Epithelial cell of esophagus (primary cell): ENCODE measurements around the gene BSCL2.

Experiments used
- DNase-seq: peaks from one replicate; pipeline ENCODE4 v3.0.0; 2010; ENCODE audit warnings: low read depth
- H3K4me3 ChIP-seq: 2 replicates; pipeline ENCODE4 v1.5.1; 2011; ENCODE audit warnings: mild to moderate bottlenecking, low read length, control low read depth
- TF ChIP-seq, protein P1 (sequence below): IDR thresholded peaks from 2 replicates; pipeline ENCODE4 v1.5.1; 2011; ENCODE audit warnings: low read depth, mild to moderate bottlenecking, low read length, control low read depth, inconsistent platforms; ENCODE audit not compliant: insufficient read depth; ENCODE audit errors: missing control alignments

BSCL2 gene

DNA sequence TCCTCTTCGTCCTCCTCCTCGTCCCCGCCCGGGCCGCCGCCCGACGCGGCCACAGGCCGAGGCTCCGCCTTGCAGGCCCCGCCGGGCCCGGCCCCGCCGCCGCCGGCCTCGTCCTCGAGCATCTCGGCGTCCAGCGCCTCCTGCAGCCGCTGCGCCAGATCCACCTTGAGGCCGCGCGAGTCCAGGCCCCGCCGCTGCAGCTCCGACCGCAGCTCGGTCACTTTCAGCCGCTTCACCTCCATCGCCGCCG, 19.6 kb upstream of the BSCL2 start:
- peak overlapping the region; percentile 94 for H3K4me3 ChIP-seq
- TF ChIP-seq, protein P1, sequence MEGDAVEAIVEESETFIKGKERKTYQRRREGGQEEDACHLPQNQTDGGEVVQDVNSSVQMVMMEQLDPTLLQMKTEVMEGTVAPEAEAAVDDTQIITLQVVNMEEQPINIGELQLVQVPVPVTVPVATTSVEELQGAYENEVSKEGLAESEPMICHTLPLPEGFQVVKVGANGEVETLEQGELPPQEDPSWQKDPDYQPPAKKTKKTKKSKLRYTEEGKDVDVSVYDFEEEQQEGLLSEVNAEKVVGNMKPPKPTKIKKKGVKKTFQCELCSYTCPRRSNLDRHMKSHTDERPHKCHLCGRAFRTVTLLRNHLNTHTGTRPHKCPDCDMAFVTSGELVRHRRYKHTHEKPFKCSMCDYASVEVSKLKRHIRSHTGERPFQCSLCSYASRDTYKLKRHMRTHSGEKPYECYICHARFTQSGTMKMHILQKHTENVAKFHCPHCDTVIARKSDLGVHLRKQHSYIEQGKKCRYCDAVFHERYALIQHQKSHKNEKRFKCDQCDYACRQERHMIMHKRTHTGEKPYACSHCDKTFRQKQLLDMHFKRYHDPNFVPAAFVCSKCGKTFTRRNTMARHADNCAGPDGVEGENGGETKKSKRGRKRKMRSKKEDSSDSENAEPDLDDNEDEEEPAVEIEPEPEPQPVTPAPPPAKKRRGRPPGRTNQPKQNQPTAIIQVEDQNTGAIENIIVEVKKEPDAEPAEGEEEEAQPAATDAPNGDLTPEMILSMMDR, result no peak
- no peak for DNase-seq

DNA sequence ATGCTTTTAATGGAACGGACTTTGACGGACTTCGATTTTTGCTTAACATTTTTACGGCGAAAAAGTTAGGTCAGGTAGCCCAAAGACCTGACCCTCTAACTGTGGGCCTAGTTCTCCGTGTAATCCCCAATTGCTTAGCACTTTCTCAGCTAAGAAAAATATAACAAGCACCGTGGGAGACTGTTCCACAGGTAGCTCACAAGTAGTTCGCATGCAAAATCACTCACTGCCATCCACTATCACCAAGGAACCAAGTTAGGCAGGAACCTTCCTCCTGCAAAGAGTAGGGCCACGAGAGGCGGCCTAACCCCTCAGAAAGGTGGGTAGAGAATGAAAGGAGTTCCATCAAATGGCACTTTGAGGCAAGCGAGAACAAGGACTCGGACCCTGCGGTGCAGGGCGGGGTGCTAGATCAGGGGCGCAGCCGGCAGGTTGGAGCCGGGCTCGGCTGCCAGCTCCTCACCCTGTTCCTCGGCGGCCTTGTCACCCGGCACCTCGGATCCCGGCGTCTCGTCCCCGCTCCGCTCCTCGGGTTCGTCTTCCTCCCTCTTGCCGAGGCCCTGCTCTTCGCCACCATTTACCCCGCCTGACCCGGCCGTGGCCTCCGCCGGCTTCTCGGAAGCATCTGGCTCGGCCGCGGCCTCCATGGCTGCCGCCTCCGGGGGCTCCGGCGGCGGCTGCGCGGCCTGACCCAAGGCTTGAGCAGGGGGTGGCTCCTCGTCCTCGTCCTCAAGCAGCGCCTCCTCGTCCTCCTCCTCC, 19.1 kb upstream of the BSCL2 start:
- DNase-seq, result no peak
- H3K4me3 ChIP-seq, result peak overlapping the region; percentile 94
- TF ChIP-seq, protein P1, result no peak

DNA sequence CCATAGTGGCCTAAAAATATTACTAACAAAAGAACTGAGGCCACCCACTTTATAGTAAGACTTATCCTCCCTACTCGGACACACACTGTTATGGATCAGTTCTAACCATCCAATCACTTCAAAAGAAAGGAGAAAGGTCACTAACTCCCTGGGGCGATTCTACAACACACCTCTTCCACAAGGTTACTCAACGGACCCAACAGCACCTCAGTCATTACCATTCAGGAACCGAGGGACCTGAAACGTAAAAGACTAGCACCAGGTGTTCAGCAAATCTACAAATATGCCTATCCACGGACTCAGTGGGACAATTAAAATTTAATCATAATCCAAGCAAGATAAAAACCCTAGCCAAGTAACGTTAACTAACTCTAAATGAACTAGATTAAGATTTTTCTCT, 18.4 kb upstream of the BSCL2 start:
- peak; percentile 47 for DNase-seq
- H3K4me3 ChIP-seq, result peak overlapping the region; percentile 94
- TF ChIP-seq, protein P1, result no peak

DNA sequence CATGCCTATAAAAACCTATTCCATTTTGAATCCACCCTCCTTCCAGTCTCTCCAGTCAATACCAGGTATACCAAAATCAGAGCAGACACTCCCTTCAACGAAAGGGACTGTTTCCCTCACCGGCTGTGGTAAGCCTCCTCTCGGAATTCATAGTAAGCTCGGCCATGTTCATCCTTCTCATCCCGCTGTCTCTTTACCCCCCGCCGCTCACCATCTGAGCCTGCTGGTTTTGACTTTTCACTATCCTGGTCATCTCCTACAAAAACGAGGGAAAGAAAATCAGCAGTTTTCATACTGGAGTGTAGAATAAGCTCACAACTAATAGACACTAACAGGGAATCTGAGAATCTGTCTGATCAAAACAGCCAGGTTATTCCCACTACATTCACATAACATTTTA, 16.9 kb upstream of the BSCL2 start:
- H3K4me3 ChIP-seq, result peak overlapping the region; percentile 94
- no peak for DNase-seq
- TF ChIP-seq, protein P1, result no peak

DNA sequence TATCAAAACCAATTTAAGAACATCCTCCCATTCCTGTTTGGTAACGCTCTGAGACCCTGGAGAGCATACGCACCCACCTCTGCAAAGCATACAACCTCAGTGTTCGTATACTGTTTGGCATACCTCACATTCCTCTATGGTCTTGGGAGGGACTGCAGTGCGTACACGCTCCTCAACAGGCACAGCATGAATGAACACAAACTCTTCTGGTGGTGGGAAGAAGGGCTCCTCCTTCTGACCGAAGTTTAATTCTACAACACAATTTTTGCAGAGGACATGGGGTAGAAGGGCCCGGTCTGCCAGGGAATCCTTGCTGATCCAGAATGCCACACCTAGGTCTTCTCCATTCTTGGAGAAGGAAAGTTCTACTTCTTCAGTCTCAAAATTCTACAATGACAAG, 14.8 kb upstream of the BSCL2 start:
- peak; percentile 30 for DNase-seq
- H3K4me3 ChIP-seq, result no peak overlapping the region
- TF ChIP-seq, protein P1, result peak; percentile 7

DNA sequence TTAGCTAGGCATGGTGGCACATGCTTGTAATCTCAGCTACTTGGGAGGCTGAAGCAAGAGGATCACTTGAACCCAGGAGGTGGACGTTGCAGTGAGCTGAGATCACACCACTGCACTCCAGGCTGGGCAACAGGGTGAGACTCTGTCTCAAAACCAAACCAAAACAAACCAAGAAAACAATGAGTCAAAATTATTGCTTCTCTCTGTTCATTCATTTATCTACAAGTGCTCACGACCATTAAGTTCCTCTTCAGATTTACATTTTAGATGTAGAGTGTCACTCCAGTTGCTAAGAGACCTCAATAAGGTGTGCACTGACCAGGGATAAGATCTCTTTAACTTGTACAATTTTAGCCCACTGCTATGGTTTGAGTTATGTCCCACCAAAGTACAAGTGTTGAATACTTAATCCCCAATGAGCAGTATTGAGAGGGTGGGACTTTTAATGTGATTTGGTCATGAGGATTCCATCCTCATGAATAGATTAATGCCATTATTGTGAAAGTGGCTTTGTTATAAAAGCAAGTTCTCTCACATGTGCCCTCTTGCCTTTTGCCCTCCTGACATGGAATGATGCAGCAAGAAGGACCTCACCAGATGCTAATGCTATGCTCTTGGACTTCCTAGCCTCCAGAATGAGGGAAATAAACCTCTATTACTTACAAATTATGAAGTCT, 12.2 kb upstream of the BSCL2 start:
- DNase-seq, result no peak
- H3K4me3 ChIP-seq, result no peak overlapping the region
- TF ChIP-seq, protein P1, result no peak

DNA sequence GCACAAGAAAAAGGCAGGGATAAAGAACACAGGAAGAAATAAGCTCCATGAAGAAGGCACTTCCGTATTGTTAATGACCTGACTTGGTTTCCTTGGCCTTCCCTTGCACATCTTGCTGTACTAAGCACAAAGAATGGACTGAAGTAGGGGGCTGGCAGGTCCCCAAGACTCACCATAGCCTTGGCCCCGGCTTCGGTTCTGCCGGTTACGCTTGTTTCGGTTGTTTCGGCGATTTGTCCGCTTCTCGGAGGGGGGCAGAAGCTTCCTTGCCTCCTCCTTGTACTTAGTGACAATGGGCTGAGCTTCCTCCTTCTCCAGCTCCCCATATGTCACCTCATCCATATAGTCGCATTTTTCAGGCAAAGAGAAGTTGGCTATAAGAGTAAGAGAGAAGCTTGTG, 9.6 kb upstream of the BSCL2 start:
- H3K4me3 ChIP-seq, result no peak overlapping the region
- TF ChIP-seq, protein P1, result no peak
- DNase-seq, result no peak
